WTC11 (cell line): Measurements from ENCODE around the gene ACAD9. TPM values are rescaled to one million over a fixed set of nuclear protein-coding genes. Genes with fewer than 3 reads are reported as not detected.

Source experiments
- ATAC-seq: fragments of 200-7000 bp; cut with Tn5 transposase; 2 replicates; pipeline ENCODE4 v1.10.0; 2021; ENCODE audit warnings: mild to moderate bottlenecking, moderate library complexity
- CTCF ChIA-PET: fragments of 300-600 bp; sonication (Branson Sonifier 250); formaldehyde crosslinking; loops from one replicate; lab custom pipeline; 2021; ENCODE audit warnings: antibody characterized with exemption; lab: Charles Lee
- POLR2A ChIA-PET: fragments of 350-600 bp; sonication (Branson Sonifier 250); formaldehyde crosslinking; loops from one replicate; lab custom pipeline; 2021; ENCODE audit warnings: antibody characterized with exemption; lab: Charles Lee
- DNase-seq: peaks from one replicate; pipeline ENCODE4 v3.0.0; 2021; ENCODE audit warnings: low spot score
- H3K27ac Mint-ChIP-seq: 2 replicates; pipeline ENCODE4 v1.8.0; 2021; ENCODE audit warnings: mixed read lengths
- H3K27me3 Mint-ChIP-seq: 2 replicates; pipeline ENCODE4 v1.8.0; 2021; ENCODE audit warnings: low read depth, mild to moderate bottlenecking, moderate library complexity, mixed read lengths
- H3K36me3 Mint-ChIP-seq: 2 replicates; pipeline ENCODE4 v1.8.0; 2021; ENCODE audit warnings: mixed read lengths
- H3K4me1 Mint-ChIP-seq: 2 replicates; pipeline ENCODE4 v1.8.0; 2022; ENCODE audit warnings: mixed read lengths
- H3K4me3 Mint-ChIP-seq: 2 replicates; pipeline ENCODE4 v1.8.0; 2021; ENCODE audit warnings: mild to moderate bottlenecking, moderate library complexity, mixed read lengths
- H3K9me3 Mint-ChIP-seq: 2 replicates; pipeline ENCODE4 v1.8.0; 2021; ENCODE audit warnings: mixed read lengths
- CBFB ChIP-seq: sonication (generic); formaldehyde crosslinking; IDR thresholded peaks from 2 replicates; pipeline ENCODE4 v1.8.1; 2022; ENCODE audit warnings: mild to moderate bottlenecking, low read depth, missing genetic modification reagents
- E2F5 ChIP-seq: sonication (generic); formaldehyde crosslinking; IDR thresholded peaks from 2 replicates; pipeline ENCODE4 v1.8.1; 2022; ENCODE audit warnings: mild to moderate bottlenecking, moderate library complexity, missing genetic modification reagents
- ERG ChIP-seq: fragments of 250-450 bp; sonication (Bioruptor Pico); IDR thresholded peaks from 2 replicates; pipeline ENCODE4 v1.8.0; 2021; ENCODE audit warnings: mild to moderate bottlenecking
- ESRRA ChIP-seq: sonication (generic); formaldehyde crosslinking; IDR thresholded peaks from 2 replicates; pipeline ENCODE4 v1.8.1; 2022; ENCODE audit warnings: mild to moderate bottlenecking, missing genetic modification reagents, borderline replicate concordance
- FOXK1 ChIP-seq: sonication (generic); formaldehyde crosslinking; IDR thresholded peaks from 2 replicates; pipeline ENCODE4 v1.8.0; 2022; ENCODE audit warnings: mild to moderate bottlenecking, moderate library complexity, missing genetic modification reagents
- IRF2 ChIP-seq: sonication (generic); formaldehyde crosslinking; IDR thresholded peaks from 2 replicates; pipeline ENCODE4 v1.8.0; 2022; ENCODE audit warnings: low read depth, missing genetic modification reagents, borderline replicate concordance
- JAZF1 ChIP-seq: fragments of 250-450 bp; sonication (Bioruptor Pico); IDR thresholded peaks from 2 replicates; pipeline ENCODE4 v1.9.0; 2021; ENCODE audit warnings: moderate library complexity, mild to moderate bottlenecking, inconsistent platforms
- JUN ChIP-seq: sonication (generic); formaldehyde crosslinking; IDR thresholded peaks from 2 replicates; pipeline ENCODE4 v1.8.0; 2023; ENCODE audit warnings: mild to moderate bottlenecking, missing genetic modification reagents
- NR1H2 ChIP-seq: sonication (generic); formaldehyde crosslinking; IDR thresholded peaks from 2 replicates; pipeline ENCODE4 v1.9.0; 2021; ENCODE audit warnings: mild to moderate bottlenecking, moderate library complexity, missing genetic modification reagents
- RELA ChIP-seq: sonication (generic); formaldehyde crosslinking; IDR thresholded peaks from 2 replicates; pipeline ENCODE4 v1.8.1; 2022; ENCODE audit warnings: missing genetic modification reagents, mild to moderate bottlenecking, borderline replicate concordance
- STAT6 ChIP-seq: sonication (generic); formaldehyde crosslinking; conservative IDR thresholded peaks from 2 replicates; pipeline ENCODE4 v1.8.1; 2023; ENCODE audit warnings: mild to moderate bottlenecking, low read depth, missing genetic modification reagents, moderate library complexity
- ZBTB21 ChIP-seq: sonication (generic); formaldehyde crosslinking; IDR thresholded peaks from 2 replicates; pipeline ENCODE4 v1.8.1; 2023; ENCODE audit warnings: mild to moderate bottlenecking, missing genetic modification reagents, borderline replicate concordance
- ZMAT4 ChIP-seq: fragments of 250-450 bp; sonication (Bioruptor Pico); IDR thresholded peaks from 2 replicates; pipeline ENCODE4 v1.9.0; 2021; ENCODE audit warnings: mild to moderate bottlenecking
- ZNF121 ChIP-seq: sonication (generic); formaldehyde crosslinking; IDR thresholded peaks from 2 replicates; pipeline ENCODE4 v1.8.0; 2023; ENCODE audit warnings: missing genetic modification reagents
- ZNF232 ChIP-seq: sonication (generic); formaldehyde crosslinking; IDR thresholded peaks from 2 replicates; pipeline ENCODE4 v1.8.0; 2022; ENCODE audit warnings: mild to moderate bottlenecking, missing genetic modification reagents
- ZNF317 ChIP-seq: sonication (generic); formaldehyde crosslinking; IDR thresholded peaks from 2 replicates; pipeline ENCODE4 v1.8.1; 2023; ENCODE audit warnings: low read depth, mild to moderate bottlenecking, moderate library complexity, missing genetic modification reagents, borderline replicate concordance
- ZNF396 ChIP-seq: fragments of 250-450 bp; sonication (Bioruptor Pico); IDR thresholded peaks from 2 replicates; pipeline ENCODE4 v1.8.0; 2021; ENCODE audit warnings: mild to moderate bottlenecking, moderate library complexity, borderline replicate concordance
- ZNF416 ChIP-seq: fragments of 250-450 bp; sonication (Bioruptor Pico); IDR thresholded peaks from 2 replicates; pipeline ENCODE4 v1.9.0; 2021; ENCODE audit warnings: mild to moderate bottlenecking, inconsistent platforms
- total RNA-seq: library from RNA; stranded (reverse); gene quantifications from 3 replicates; pipeline ENCODE4 v1.2.3, GENCODE V29; 2021
- TF ChIP-seq, protein P1 (sequence below): sonication (generic); formaldehyde crosslinking; IDR thresholded peaks from 2 replicates; pipeline ENCODE4 v1.8.1; 2023; ENCODE audit warnings: mild to moderate bottlenecking, missing genetic modification reagents, moderate library complexity
- TF ChIP-seq, protein P2 (sequence below): sonication (generic); formaldehyde crosslinking; IDR thresholded peaks from 2 replicates; pipeline ENCODE4 v1.8.1; 2023; ENCODE audit warnings: mild to moderate bottlenecking, missing genetic modification reagents
- TF ChIP-seq, protein P3 (sequence below): sonication (generic); formaldehyde crosslinking; IDR thresholded peaks from 2 replicates; pipeline ENCODE4 v1.8.0; 2023; ENCODE audit warnings: missing genetic modification reagents, mild to moderate bottlenecking, borderline replicate concordance

Gene ACAD9
- total RNA-seq, 1 experiment from 2014 or later, result 31.2 TPM

- TF ChIP-seq IRF2 (CRISPR knock-in tag), result no peak
- no peak for TF ChIP-seq STAT6 (CRISPR knock-in tag)
- TF ChIP-seq, protein P1, sequence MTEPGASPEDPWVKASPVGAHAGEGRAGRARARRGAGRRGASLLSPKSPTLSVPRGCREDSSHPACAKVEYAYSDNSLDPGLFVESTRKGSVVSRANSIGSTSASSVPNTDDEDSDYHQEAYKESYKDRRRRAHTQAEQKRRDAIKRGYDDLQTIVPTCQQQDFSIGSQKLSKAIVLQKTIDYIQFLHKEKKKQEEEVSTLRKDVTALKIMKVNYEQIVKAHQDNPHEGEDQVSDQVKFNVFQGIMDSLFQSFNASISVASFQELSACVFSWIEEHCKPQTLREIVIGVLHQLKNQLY, result no peak
- TF ChIP-seq ZNF232 (CRISPR knock-in tag), result no peak
- TF ChIP-seq E2F5, result no peak
- no peak for TF ChIP-seq ZNF396
- TF ChIP-seq JUN (CRISPR knock-in tag), result no peak
- TF ChIP-seq ZMAT4, result no peak
- no peak for TF ChIP-seq JAZF1 (CRISPR knock-in tag)
- TF ChIP-seq ZBTB21 (CRISPR knock-in tag), result no peak
- TF ChIP-seq ZNF317 (CRISPR knock-in tag), result no peak
Observed at GRCh38 chr3:128851601-128852000, 27.8 kb upstream of the ACAD9 start (continued).

DNA sequence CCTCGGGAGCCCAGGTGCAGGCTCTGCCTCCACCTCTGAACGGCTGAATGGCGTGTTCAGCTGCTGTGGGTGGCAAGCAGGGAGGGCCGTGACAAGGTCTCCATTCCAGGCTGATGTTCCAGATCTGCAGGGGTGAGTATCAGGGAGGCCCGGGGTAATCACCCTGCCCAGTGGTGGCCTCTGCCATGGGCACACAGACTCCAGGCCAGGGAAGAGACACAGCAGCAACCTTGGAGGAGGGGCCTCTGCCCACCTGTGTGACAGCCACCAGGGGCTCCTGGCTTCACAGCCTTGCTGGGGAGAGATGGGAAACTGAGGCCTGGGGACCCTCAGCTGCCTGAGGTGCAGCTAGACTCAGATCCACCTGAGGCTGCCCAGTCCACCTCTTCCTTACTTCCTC is 25.6 kb upstream of the ACAD9 start:
- peaks cover 42% of the 10 kb centered on the region for H3K36me3 Mint-ChIP-seq
- DNase-seq (no peak), ATAC-seq (no peak)
- ChIA-PET POLR2A (no interaction called here), CTCF (no interaction called here)
- H3K27me3 Mint-ChIP-seq, result peaks cover 26% of the 10 kb centered on the region
- no peak overlapping the region for H3K27ac Mint-ChIP-seq
- H3K4me1 Mint-ChIP-seq, result peaks cover 4% of the 10 kb centered on the region
- peaks cover 50% of the 10 kb centered on the region for H3K9me3 Mint-ChIP-seq
- no peak overlapping the region for H3K4me3 Mint-ChIP-seq
- no peak for TF ChIP-seq NR1H2 (CRISPR knock-in tag)
- no peak for TF ChIP-seq ZNF416
- TF ChIP-seq FOXK1 (CRISPR knock-in tag), result no peak
- TF ChIP-seq CBFB (CRISPR knock-in tag), result no peak
- TF ChIP-seq IRF2 (CRISPR knock-in tag), result no peak
- TF ChIP-seq ERG (CRISPR knock-in tag), result no peak
- TF ChIP-seq ESRRA (CRISPR knock-in tag), result no peak
- TF ChIP-seq, protein P2, sequence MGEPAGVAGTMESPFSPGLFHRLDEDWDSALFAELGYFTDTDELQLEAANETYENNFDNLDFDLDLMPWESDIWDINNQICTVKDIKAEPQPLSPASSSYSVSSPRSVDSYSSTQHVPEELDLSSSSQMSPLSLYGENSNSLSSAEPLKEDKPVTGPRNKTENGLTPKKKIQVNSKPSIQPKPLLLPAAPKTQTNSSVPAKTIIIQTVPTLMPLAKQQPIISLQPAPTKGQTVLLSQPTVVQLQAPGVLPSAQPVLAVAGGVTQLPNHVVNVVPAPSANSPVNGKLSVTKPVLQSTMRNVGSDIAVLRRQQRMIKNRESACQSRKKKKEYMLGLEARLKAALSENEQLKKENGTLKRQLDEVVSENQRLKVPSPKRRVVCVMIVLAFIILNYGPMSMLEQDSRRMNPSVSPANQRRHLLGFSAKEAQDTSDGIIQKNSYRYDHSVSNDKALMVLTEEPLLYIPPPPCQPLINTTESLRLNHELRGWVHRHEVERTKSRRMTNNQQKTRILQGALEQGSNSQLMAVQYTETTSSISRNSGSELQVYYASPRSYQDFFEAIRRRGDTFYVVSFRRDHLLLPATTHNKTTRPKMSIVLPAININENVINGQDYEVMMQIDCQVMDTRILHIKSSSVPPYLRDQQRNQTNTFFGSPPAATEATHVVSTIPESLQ (CRISPR knock-in tag), result no peak
- TF ChIP-seq STAT6 (CRISPR knock-in tag), result no peak
- no peak for TF ChIP-seq RELA (CRISPR knock-in tag)
- TF ChIP-seq, protein P3, sequence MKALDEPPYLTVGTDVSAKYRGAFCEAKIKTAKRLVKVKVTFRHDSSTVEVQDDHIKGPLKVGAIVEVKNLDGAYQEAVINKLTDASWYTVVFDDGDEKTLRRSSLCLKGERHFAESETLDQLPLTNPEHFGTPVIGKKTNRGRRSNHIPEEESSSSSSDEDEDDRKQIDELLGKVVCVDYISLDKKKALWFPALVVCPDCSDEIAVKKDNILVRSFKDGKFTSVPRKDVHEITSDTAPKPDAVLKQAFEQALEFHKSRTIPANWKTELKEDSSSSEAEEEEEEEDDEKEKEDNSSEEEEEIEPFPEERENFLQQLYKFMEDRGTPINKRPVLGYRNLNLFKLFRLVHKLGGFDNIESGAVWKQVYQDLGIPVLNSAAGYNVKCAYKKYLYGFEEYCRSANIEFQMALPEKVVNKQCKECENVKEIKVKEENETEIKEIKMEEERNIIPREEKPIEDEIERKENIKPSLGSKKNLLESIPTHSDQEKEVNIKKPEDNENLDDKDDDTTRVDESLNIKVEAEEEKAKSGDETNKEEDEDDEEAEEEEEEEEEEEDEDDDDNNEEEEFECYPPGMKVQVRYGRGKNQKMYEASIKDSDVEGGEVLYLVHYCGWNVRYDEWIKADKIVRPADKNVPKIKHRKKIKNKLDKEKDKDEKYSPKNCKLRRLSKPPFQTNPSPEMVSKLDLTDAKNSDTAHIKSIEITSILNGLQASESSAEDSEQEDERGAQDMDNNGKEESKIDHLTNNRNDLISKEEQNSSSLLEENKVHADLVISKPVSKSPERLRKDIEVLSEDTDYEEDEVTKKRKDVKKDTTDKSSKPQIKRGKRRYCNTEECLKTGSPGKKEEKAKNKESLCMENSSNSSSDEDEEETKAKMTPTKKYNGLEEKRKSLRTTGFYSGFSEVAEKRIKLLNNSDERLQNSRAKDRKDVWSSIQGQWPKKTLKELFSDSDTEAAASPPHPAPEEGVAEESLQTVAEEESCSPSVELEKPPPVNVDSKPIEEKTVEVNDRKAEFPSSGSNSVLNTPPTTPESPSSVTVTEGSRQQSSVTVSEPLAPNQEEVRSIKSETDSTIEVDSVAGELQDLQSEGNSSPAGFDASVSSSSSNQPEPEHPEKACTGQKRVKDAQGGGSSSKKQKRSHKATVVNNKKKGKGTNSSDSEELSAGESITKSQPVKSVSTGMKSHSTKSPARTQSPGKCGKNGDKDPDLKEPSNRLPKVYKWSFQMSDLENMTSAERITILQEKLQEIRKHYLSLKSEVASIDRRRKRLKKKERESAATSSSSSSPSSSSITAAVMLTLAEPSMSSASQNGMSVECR (CRISPR knock-in tag), result no peak
- no peak for TF ChIP-seq ZNF121 (CRISPR knock-in tag)
